ENCODE measurements around the gene SLC25A26. TPM values are rescaled to one million over a fixed set of nuclear protein-coding genes. Genes with fewer than 3 reads are reported as not detected.

Gene SLC25A26
- total RNA-seq, 2 donors from 2014 or later, result 20.7 to 22.8 TPM

DNA sequence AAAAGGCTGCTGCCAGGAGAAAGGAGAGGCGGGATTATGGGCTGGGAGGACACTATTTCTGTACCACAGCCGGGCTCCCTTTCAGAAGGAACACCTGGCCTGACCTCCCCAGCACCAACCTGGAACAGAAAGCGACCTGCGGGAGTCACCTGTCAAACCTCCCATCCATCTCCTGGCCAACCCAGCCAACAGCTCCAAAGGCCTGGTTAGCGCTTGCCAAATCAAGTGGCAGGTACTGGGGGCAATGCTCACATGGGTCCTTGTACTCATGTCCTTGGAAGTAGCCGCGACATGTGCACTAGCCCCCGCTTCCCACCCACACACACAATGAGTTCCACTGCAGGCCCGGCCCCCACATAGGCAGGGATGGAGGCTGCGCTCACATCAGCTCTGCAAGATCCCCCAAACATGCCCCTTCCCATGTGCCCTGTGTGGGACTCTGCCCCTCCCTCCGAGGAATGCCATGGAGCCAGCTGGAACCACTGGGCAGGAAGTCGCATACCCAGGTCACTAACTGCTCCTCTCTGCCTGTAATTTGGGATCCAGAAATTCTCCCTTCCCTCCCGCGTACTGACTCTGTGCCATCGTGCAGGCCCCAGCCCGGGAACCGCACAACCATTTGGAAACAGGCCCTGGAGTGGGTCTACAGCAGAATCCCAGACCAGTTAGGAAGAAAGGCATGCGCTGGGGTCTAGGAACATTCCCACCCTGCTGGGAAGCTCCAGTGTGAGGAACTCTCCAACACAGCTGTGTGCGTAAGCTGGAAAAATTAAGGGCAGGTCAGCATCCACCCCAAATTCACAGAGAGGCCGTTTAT, 181.1 kb downstream of the SLC25A26 start:
- H3K36me3 Mint-ChIP-seq (ENCODE audit: low read depth), result peaks cover 67% of the 10 kb centered on the region
- H3K4me1 Mint-ChIP-seq, result peaks cover 26% of the 10 kb centered on the region
- no peak overlapping the region for H3K4me3 Mint-ChIP-seq

DNA sequence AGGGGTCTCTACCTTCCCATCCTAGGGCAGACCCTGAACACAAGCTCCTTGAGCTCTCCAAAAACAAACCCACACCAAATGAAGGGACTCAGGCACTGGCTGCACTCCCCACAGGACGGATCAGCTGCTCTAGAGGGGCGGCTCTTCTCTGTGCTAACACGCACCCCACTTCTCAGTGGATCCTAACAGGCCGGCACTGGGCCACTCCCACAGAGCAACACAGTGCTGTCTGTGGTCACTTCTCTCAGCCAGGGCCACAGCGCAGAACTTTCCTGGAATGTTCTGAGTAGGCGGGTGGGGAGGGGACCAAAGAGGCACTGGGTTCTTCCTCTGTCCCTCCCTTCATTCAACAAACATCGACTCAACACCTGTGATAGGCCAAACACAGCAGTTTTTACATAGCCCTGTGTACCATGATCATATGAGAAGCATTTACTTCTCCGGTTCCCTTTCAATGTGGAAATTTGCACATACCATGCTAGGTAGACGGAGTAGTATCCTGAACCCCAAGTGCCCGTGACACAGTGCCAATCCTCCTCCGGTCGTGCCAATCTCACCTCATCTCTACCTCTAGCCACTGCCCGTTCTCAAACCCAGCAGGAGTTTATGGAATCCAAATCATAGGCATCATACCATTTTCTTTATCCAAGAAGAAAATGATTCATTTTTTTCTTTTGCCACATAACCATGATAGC, 181.9 kb downstream of the SLC25A26 start:
- H3K27ac ChIP-seq (ENCODE audit: low read depth, low read length), result peak overlapping the region; percentile 73
- Mint-ChIP-seq H3K27me3 (ENCODE audit: insufficient read depth) (no peaks in the 10 kb centered on the region), H3K27ac (peak overlapping the region; percentile 75), H3K9me3 (no peaks in the 10 kb centered on the region), H3K36me3 (ENCODE audit: low read depth) (peaks cover 64% of the 10 kb centered on the region), H3K4me1 (peaks cover 26% of the 10 kb centered on the region), H3K4me3 (no peak overlapping the region)
- H3K27me3 ChIP-seq (ENCODE audit: control insufficient read depth, insufficient read depth, low read length, poor library complexity, severe bottlenecking), result no peaks in the 10 kb centered on the region
- peak; percentile 41 for DNase-seq
- peaks cover 91% of the 10 kb centered on the region for H3K36me3 ChIP-seq (ENCODE audit: control insufficient read depth, insufficient read depth, low read length)
- H3K4me3 ChIP-seq (ENCODE audit: low read length), result no peak overlapping the region
- WGBS, 2 experiments (ENCODE audit: insufficient coverage in 1 of 2, insufficient read length in 1 of 2), result 94 to 99% methylated on average over 10 to 13 of the region's 13 CpGs
- no peaks in the 10 kb centered on the region for H3K4me1 ChIP-seq (ENCODE audit: control insufficient read depth, insufficient read depth, low read length)
- no peak overlapping the region for H3K9ac ChIP-seq (ENCODE audit: extremely low read depth, low read length, poor library complexity, severe bottlenecking)
- TF ChIP-seq, protein P1, sequence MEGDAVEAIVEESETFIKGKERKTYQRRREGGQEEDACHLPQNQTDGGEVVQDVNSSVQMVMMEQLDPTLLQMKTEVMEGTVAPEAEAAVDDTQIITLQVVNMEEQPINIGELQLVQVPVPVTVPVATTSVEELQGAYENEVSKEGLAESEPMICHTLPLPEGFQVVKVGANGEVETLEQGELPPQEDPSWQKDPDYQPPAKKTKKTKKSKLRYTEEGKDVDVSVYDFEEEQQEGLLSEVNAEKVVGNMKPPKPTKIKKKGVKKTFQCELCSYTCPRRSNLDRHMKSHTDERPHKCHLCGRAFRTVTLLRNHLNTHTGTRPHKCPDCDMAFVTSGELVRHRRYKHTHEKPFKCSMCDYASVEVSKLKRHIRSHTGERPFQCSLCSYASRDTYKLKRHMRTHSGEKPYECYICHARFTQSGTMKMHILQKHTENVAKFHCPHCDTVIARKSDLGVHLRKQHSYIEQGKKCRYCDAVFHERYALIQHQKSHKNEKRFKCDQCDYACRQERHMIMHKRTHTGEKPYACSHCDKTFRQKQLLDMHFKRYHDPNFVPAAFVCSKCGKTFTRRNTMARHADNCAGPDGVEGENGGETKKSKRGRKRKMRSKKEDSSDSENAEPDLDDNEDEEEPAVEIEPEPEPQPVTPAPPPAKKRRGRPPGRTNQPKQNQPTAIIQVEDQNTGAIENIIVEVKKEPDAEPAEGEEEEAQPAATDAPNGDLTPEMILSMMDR (conservative IDR thresholded peaks at IDR 0.05), result no peak
- no peaks in the 10 kb centered on the region for H3K9me3 ChIP-seq (ENCODE audit: control insufficient read depth, low read length)

More for the DNA sequence above, 181.1 kb downstream of the SLC25A26 start:
- H3K27me3 Mint-ChIP-seq (ENCODE audit: insufficient read depth), result no peaks in the 10 kb centered on the region
- peak; percentile 45 for DNase-seq
- H3K9me3 Mint-ChIP-seq, result no peaks in the 10 kb centered on the region
- no peaks in the 10 kb centered on the region for H3K27me3 ChIP-seq (ENCODE audit: control insufficient read depth, insufficient read depth, low read length, poor library complexity, severe bottlenecking)
- H3K36me3 ChIP-seq (ENCODE audit: control insufficient read depth, insufficient read depth, low read length), result peaks cover 91% of the 10 kb centered on the region
- no peaks in the 10 kb centered on the region for H3K9me3 ChIP-seq (ENCODE audit: control insufficient read depth, low read length)
- peak overlapping the region; percentile 73 for H3K27ac ChIP-seq (ENCODE audit: low read depth, low read length)
- WGBS, 2 experiments (ENCODE audit: insufficient coverage in 1 of 2, insufficient read length in 1 of 2), result 93 to 95% methylated on average over 19 to 20 of the region's 20 CpGs
- no peaks in the 10 kb centered on the region for H3K4me1 ChIP-seq (ENCODE audit: control insufficient read depth, insufficient read depth, low read length)
- TF ChIP-seq, protein P1 (conservative IDR thresholded peaks at IDR 0.05), result no peak
- no peak overlapping the region for H3K4me3 ChIP-seq (ENCODE audit: low read length)
- peak overlapping the region; percentile 58 for H3K27ac Mint-ChIP-seq
- H3K9ac ChIP-seq (ENCODE audit: extremely low read depth, low read length, poor library complexity, severe bottlenecking), result no peak overlapping the region

DNA sequence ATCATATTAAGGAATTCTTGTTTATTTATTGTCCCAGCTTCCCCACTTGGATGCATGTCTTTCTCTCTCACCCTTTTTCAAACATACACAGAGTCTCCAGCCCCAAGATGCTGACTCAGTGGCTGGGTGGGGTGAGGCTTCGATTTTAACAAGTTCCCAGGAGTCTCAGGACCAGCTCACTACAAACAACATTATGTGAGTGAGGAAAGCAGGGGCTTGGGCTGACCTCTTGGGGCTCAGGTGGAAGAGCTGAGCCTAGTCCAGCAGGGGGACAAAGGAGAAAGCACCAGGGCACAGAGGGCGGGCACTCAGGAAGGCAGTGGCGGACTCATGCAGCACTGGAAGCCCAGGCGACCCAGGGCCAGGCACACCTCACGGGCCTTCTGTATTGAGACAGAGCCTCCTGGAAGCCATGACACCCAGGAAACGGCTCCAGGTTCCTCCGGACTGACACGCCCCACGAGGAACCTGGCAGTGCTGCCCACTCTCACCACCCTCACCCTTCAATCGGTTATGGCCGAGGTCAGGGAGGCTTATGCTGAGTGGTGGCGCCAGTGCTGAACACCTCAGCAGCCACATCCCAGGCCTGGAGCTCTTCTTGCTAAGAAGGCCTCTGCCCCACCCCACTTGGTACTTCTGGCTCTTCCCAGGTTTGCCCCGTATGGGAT, 182.7 kb downstream of the SLC25A26 start:
- H3K36me3 Mint-ChIP-seq (ENCODE audit: low read depth), result peaks cover 59% of the 10 kb centered on the region
- no peaks in the 10 kb centered on the region for H3K9me3 ChIP-seq (ENCODE audit: control insufficient read depth, low read length)
- no peaks in the 10 kb centered on the region for H3K9me3 Mint-ChIP-seq
- H3K36me3 ChIP-seq (ENCODE audit: control insufficient read depth, insufficient read depth, low read length), result peaks cover 91% of the 10 kb centered on the region
- no peaks in the 10 kb centered on the region for H3K27me3 ChIP-seq (ENCODE audit: control insufficient read depth, insufficient read depth, low read length, poor library complexity, severe bottlenecking)
- H3K27me3 Mint-ChIP-seq (ENCODE audit: insufficient read depth), result no peaks in the 10 kb centered on the region
- no peak overlapping the region for H3K4me3 ChIP-seq (ENCODE audit: low read length)
- H3K4me1 Mint-ChIP-seq, result peaks cover 28% of the 10 kb centered on the region
- H3K4me3 Mint-ChIP-seq, result no peak overlapping the region
- TF ChIP-seq, protein P1 (conservative IDR thresholded peaks at IDR 0.05), result peak; percentile 22
- 81 to 86% methylated on average over 6 to 13 of the region's 13 CpGs for WGBS, 2 experiments (ENCODE audit: insufficient coverage in 1 of 2, insufficient read length in 1 of 2)
- peak overlapping the region; percentile 72 for H3K27ac Mint-ChIP-seq
- no peak overlapping the region for H3K9ac ChIP-seq (ENCODE audit: extremely low read depth, low read length, poor library complexity, severe bottlenecking)
- DNase-seq, result peak; percentile 40
- H3K27ac ChIP-seq (ENCODE audit: low read depth, low read length), result no peak overlapping the region
- H3K4me1 ChIP-seq (ENCODE audit: control insufficient read depth, insufficient read depth, low read length), result no peaks in the 10 kb centered on the region

Measured in endodermal cell (in vitro differentiated cells).